IPS-18c (cell line): ENCODE data around the gene ZNF132.
A peak's percentile ranks its signal among the peaks of the same experiment; 100 is the strongest.
"Not testable (repeated sequence)": the region's sequence is repeated elsewhere in the genome, so short reads cannot be mapped to it uniquely, and the experiment has no call there.

Experiments
- H3K4me3 ChIP-seq: 2 replicates; pipeline ENCODE4 v1.7.0; 2013; ENCODE audit warnings: low read depth, mild to moderate bottlenecking, low read length, moderate library complexity; ENCODE audit not compliant: insufficient read depth
- H3K9me3 ChIP-seq: one replicate; pipeline ENCODE4 v1.6.1; 2013; ENCODE audit warnings: mild to moderate bottlenecking, low read length, moderate library complexity; ENCODE audit not compliant: control insufficient read depth, insufficient read depth

The ZNF132 gene

DNA sequence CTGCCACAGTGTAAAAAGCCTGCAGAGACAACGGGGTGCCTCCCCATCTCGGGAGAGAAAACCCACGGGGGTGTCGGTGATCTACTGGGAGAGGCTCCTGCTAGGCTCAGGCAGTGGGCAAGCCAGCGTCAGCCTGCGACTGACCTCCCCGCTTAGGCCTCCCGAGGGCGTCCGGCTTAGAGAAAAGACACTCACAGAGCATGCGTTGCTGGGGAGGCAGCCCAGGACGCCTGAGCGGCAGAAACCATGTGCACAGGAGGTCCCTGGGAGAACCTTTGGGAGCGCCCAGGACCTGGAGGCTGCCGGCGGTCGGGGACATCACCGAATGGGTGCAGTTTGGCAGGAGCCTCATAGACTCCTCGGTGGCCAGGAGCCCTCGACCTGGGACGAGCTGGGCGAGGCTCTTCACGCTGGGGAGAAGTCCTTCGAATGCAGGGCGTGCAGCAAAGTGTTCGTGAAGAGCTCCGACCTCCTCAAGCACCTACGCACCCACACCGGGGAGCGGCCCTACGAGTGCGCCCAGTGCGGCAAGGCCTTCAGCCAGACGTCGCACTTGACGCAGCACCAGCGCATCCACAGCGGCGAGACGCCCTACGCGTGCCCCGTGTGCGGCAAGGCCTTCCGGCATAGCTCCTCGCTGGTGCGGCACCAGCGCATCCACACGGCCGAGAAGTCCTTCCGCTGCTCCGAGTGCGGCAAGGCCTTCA is 31.0 kb upstream of the ZNF132 start:
- not testable (repeated sequence) for H3K4me3 ChIP-seq, H3K9me3 ChIP-seq

GRCh38 chr19:58469241-58470013 is 29.5 kb upstream of the ZNF132 start:
- no peak overlapping the region for H3K4me3 ChIP-seq
- H3K9me3 ChIP-seq, result no peaks in the 10 kb centered on the region

- no peak overlapping the region for H3K4me3 ChIP-seq
- peaks cover 2% of the 10 kb centered on the region for H3K9me3 ChIP-seq
These were observed 28.4 kb upstream of the ZNF132 start for GRCh38 chr19:58468216-58468839.

- Histone ChIP-seq H3K9me3 (peaks cover 2% of the 10 kb centered on the region), H3K4me3 (peak within 1 kb of the TSS; percentile 83)
These were observed 27.0 kb upstream of the ZNF132 start, which contains the start of gene ZNF324 for GRCh38 chr19:58466760-58467589. Gene ZNF324 (plus strand): TSS chr19:58467080. CDS start chr19:58469186, 2,106 bp downstream.

GRCh38 chr19:58466089-58466759 is 26.3 kb upstream of the ZNF132 start:
- peaks cover 2% of the 10 kb centered on the region for H3K9me3 ChIP-seq
- peak overlapping the region; percentile 56 for H3K4me3 ChIP-seq

DNA sequence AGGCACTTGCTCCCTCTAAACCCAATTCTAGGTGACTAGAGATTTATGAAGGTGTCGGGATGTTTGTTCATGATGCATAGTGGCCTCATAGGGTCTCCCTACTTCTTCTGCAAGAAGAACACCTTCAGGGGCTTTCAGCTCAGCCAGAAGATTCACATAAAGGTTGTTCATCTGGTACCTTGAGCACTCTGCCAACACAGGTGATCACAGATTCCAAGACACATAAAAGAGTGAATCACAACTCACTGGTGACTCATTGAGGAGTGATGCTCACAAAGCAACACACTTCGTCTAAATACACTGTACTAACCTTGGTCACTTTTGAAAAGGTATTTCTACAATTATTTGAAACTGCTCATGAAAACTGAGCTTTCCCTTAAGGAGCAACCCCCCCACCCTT is 20.1 kb upstream of the ZNF132 start:
- Histone ChIP-seq H3K9me3 (peaks cover 2% of the 10 kb centered on the region), H3K4me3 (no peak overlapping the region)

- no peaks in the 10 kb centered on the region for H3K9me3 ChIP-seq
- no peak overlapping the region for H3K4me3 ChIP-seq
These were observed 16.2 kb upstream of the ZNF132 start for GRCh38 chr19:58456111-58456510.

DNA sequence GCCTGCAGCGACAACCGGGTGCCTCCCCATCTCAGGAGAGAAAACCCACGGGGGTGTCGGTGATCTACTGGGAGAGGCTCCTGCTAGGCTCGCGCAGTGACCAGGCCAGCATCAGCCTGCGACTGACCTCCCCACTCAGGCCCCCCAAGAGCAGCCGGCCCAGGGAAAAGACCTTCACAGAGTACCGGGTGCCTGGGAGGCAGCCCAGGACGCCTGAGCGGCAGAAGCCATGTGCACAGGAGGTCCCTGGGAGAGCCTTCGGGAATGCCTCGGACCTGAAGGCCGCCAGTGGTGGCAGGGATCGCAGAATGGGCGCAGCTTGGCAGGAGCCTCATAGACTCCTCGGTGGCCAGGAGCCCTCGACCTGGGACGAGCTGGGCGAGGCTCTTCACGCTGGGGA is 15.4 kb upstream of the ZNF132 start:
- no peaks in the 10 kb centered on the region for H3K9me3 ChIP-seq
- no peak overlapping the region for H3K4me3 ChIP-seq

DNA sequence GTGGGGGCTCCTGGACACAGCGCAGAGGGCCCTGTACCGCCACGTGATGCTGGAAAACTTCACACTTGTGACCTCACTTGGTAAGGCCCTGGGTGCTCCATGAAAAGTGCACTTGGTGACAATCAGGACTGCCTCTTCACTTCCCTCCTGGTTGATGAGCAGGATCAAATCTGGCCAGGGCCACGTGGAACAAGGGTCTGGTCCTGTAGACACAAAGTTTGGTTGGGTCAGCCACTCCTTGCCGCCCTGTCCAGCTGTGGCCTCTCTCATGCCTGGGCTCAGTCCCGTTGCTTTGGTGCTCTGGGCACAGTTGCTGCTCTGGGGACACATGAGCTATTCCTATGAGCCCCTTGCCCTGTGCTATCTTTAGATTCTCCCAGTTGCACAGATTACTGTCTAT is 13.8 kb upstream of the ZNF132 start:
- no peaks in the 10 kb centered on the region for H3K9me3 ChIP-seq
- no peak overlapping the region for H3K4me3 ChIP-seq

GRCh38 chr19:58451358-58452101 is 11.6 kb upstream of the ZNF132 start, which contains the start of gene ZNF324B:
Gene ZNF324B (plus strand): TSS chr19:58451622. CDS start chr19:58453702, 2,080 bp downstream.
- peak within 1 kb of the TSS; percentile 83 for H3K4me3 ChIP-seq

DNA sequence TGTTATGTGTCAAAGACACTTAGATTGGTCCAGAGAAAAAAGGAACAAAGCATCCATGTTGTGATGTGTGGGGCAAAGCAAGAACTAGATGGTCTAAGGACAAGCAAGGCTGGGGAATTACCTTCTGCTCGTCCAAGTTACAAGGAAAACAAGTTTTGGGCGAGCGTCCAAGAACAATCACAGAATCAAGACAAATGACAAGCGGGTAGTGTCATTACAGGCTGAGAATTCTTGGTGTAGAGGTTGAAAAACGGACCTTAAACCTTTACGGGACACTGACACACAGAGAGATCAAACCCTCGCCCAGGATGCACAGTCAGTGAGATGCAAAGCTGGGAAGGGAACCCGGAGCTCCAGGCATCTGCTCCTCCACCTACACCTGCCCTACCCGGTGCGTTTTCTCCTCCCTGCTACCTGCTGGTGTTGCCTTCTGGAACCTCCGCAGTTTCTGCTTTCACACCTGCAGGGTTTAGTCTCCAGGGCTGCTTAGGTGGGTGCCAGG is 11.0 kb upstream of the ZNF132 start:
- Histone ChIP-seq H3K9me3 (peaks cover 3% of the 10 kb centered on the region), H3K4me3 (peak overlapping the region; percentile 83)

More at GRCh38 chr19:58451358-58452101, 11.6 kb upstream of the ZNF132 start, which contains the start of gene ZNF324B:
- H3K9me3 ChIP-seq, result peaks cover 3% of the 10 kb centered on the region

GRCh38 chr19:58449980-58450379 is 10.0 kb upstream of the ZNF132 start:
- H3K9me3 ChIP-seq, H3K4me3 ChIP-seq: not testable (repeated sequence)

GRCh38 chr19:58448860-58449259 is 8.9 kb upstream of the ZNF132 start:
- H3K4me3 ChIP-seq, H3K9me3 ChIP-seq: not testable (repeated sequence)

DNA sequence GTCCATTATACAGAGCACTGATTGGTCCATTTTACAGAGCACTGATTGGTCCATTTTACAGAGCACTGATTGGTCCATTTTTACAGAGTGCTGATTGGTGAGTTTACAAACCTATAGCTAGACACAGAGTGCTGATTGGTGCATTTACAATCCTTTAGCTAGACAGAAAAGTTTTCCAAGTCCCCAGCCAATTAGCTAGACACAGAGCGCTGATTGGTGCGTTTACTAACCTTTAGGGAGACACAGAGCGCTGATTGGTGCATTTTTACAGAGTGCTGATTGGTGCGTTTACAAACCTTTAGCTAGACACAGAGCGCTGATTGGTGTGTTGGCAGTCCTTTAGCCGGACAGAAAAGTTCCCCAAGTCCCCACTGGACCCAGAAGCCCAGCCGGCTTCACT is 3.0 kb upstream of the ZNF132 start:
- not testable (repeated sequence) for H3K9me3 ChIP-seq, H3K4me3 ChIP-seq

- H3K9me3 ChIP-seq, result peaks cover 4% of the 10 kb centered on the region
- H3K4me3 ChIP-seq, result peak overlapping the region; percentile 50
These were observed 603 bp upstream of the ZNF132 start for GRCh38 chr19:58440556-58440955.

- Histone ChIP-seq H3K4me3 (no peak overlapping the region), H3K9me3 (peaks cover 43% of the 10 kb centered on the region)
These were observed 5.7 kb downstream of the ZNF132 start for GRCh38 chr19:58434217-58434616.
